ENCODE results near the gene SLC35E4. TPM values are rescaled to one million over a fixed set of nuclear protein-coding genes. Genes with fewer than 3 reads are reported as not detected.
"Not testable (repeated sequence)": the region's sequence is repeated elsewhere in the genome, so short reads cannot be mapped to it uniquely, and the experiment has no call there.

SLC35E4 gene
- total RNA-seq, 2 experiments from 2014 or later = 3.0 TPM

- H3K4me2 ChIP-seq (ENCODE audit: low read length) = no peak overlapping the region
- no peaks in the 10 kb centered on the region for H3K9me3 ChIP-seq (ENCODE audit: low read length)
- DNase-seq (ENCODE audit: low spot score) = no peak
- H3K79me2 ChIP-seq (ENCODE audit: insufficient read depth, low read depth, low read length) = no peaks in the 10 kb centered on the region
- H3K9me2 ChIP-seq (ENCODE audit: insufficient read depth, low read length) = no peaks in the 10 kb centered on the region
- TF ChIP-seq EZH2phosphoT487 (IDR thresholded peaks at IDR 0.05; ENCODE audit: borderline replicate concordance, low read depth, low read length) = no peak
- TF ChIP-seq CTCF (conservative IDR thresholded peaks at IDR 0.05; ENCODE audit: low read length) = no peak
- CTCF ChIA-PET (ENCODE audit: unreplicated experiment) = no interaction called here
- no peaks in the 10 kb centered on the region for H4K20me1 ChIP-seq (ENCODE audit: insufficient read depth, low read length)
- BruUV-seq (replicated peaks) = no TSS peak
- no peaks in the 10 kb centered on the region for H3K4me1 ChIP-seq (ENCODE audit: insufficient read depth, low read length, poor library complexity, severe bottlenecking)
- no peak overlapping the region for H3K4me3 ChIP-seq (ENCODE audit: low read depth, low read length, poor library complexity, severe bottlenecking)
- POLR2A ChIA-PET = no interaction called here
- intact Hi-C loops (cut with micrococcal nuclease; ENCODE audit: unreplicated experiment) = no loop called here
- no peak overlapping the region for H2AFZ ChIP-seq (ENCODE audit: low read length)
- no peak overlapping the region for H3K27ac ChIP-seq (ENCODE audit: low read depth, low read length, poor library complexity, severe bottlenecking)
- no peaks in the 10 kb centered on the region for H3K36me3 ChIP-seq (ENCODE audit: insufficient read depth, low read length)
Observed at GRCh38 chr22:30615543-30615954, 20.0 kb upstream of the SLC35E4 start.

GRCh38 chr22:30617819-30618218 lies 17.8 kb upstream of the SLC35E4 start:
- Histone ChIP-seq H3K27ac (ENCODE audit: low read depth, low read length, poor library complexity, severe bottlenecking) (no peak overlapping the region), H3K9me3 (ENCODE audit: low read length) (no peaks in the 10 kb centered on the region), H2AFZ (ENCODE audit: low read length) (no peak overlapping the region), H3K4me3 (ENCODE audit: low read depth, low read length, poor library complexity, severe bottlenecking) (no peak overlapping the region), H3K9me2 (ENCODE audit: insufficient read depth, low read length) (no peaks in the 10 kb centered on the region), H3K4me2 (ENCODE audit: low read length) (no peak overlapping the region), H3K4me1 (ENCODE audit: insufficient read depth, low read length, poor library complexity, severe bottlenecking) (no peaks in the 10 kb centered on the region), H3K79me2 (ENCODE audit: insufficient read depth, low read depth, low read length) (no peaks in the 10 kb centered on the region), H3K36me3 (ENCODE audit: insufficient read depth, low read length) (no peaks in the 10 kb centered on the region), H4K20me1 (ENCODE audit: insufficient read depth, low read length) (no peaks in the 10 kb centered on the region)
- BruUV-seq (replicated peaks) = no TSS peak
- CTCF ChIA-PET (ENCODE audit: unreplicated experiment) = no interaction called here
- intact Hi-C loops (cut with micrococcal nuclease; ENCODE audit: unreplicated experiment) = no loop called here
- DNase-seq (ENCODE audit: low spot score) = no peak
- TF ChIP-seq CTCF (conservative IDR thresholded peaks at IDR 0.05; ENCODE audit: low read length) (no peak), EZH2phosphoT487 (IDR thresholded peaks at IDR 0.05; ENCODE audit: borderline replicate concordance, low read depth, low read length) (no peak)
- POLR2A ChIA-PET = interaction anchor here (0.7 to 1.8 kb wide), 2 partner anchors 8 to 193 kb away, joined by 3 to 4 read pairs; no protein-coding TSS in a partner anchor

- H3K9me3 ChIP-seq (ENCODE audit: low read length); H3K4me2 ChIP-seq (ENCODE audit: low read length); H3K79me2 ChIP-seq (ENCODE audit: insufficient read depth, low read depth, low read length); BruUV-seq (replicated peaks); H3K4me1 ChIP-seq (ENCODE audit: insufficient read depth, low read length, poor library complexity, severe bottlenecking); intact Hi-C loops (cut with micrococcal nuclease; ENCODE audit: unreplicated experiment); H3K36me3 ChIP-seq (ENCODE audit: insufficient read depth, low read length); H4K20me1 ChIP-seq (ENCODE audit: insufficient read depth, low read length); H3K9me2 ChIP-seq (ENCODE audit: insufficient read depth, low read length); H3K4me3 ChIP-seq (ENCODE audit: low read depth, low read length, poor library complexity, severe bottlenecking); H3K27ac ChIP-seq (ENCODE audit: low read depth, low read length, poor library complexity, severe bottlenecking); CTCF ChIA-PET (ENCODE audit: unreplicated experiment); DNase-seq (ENCODE audit: low spot score); H2AFZ ChIP-seq (ENCODE audit: low read length): not testable (repeated sequence)
- POLR2A ChIA-PET = interaction anchor here (1.8 kb wide), 1 partner anchor 11 kb away, joined by 4 read pairs; no protein-coding TSS in a partner anchor
Observed at GRCh38 chr22:30619909-30620308, 15.7 kb upstream of the SLC35E4 start.
